Mammary epithelial cell (primary cell): ENCODE data around the gene KCP.

ENCODE experiments used
- CTCF ChIP-seq, 2 donors: IDR thresholded peaks in 1 of 2; conservative IDR thresholded peaks in 1 of 2; 2 replicates each; pipeline ENCODE4 v1.5.1; 2011 to 2012; ENCODE audit warnings: inconsistent platforms in 2 of 2, low read length in 2 of 2, mild to moderate bottlenecking in 2 of 2, control low read depth in 1 of 2, low read depth in 1 of 2; ENCODE audit not compliant: insufficient read depth in 1 of 2; ENCODE audit errors: extremely low read depth in 1 of 2
- EZH2 ChIP-seq: IDR thresholded peaks from 2 replicates; pipeline ENCODE4 v1.6.1; 2012; ENCODE audit warnings: low read length, inconsistent platforms, borderline replicate concordance

GRCh38 chr7:128841171-128841690 lies 69.3 kb downstream of the KCP start:
- TF ChIP-seq CTCF (conservative IDR thresholded peaks at IDR 0.05 in 1 of 2, IDR thresholded peaks at IDR 0.05 in 1 of 2; ENCODE audit: extremely low read depth in 1 of 2, insufficient read depth in 1 of 2, low read depth in 1 of 2, low read length in 2 of 2) (no peak), EZH2 (no peak)
